HFF-Myc (cell line): Measurements from ENCODE around the gene KRTCAP2.

Experiments
- DNase-seq: peaks from one replicate; pipeline ENCODE4 v3.0.0-alpha.2; 2011; ENCODE audit warnings: low read depth; ENCODE audit errors: extremely low read depth
- H3K4me3 ChIP-seq: replicated peaks from 2 replicates; pipeline ENCODE4 v1.5.1; 2011; ENCODE audit warnings: low read depth, mild to moderate bottlenecking, control low read depth, low read length
- TF ChIP-seq, protein P1 (sequence below): IDR thresholded peaks from 2 replicates; pipeline ENCODE4 v1.5.1; 2012; ENCODE audit warnings: mild to moderate bottlenecking, low read depth, low read length, control low read depth; ENCODE audit errors: missing control alignments

The KRTCAP2 gene

DNA sequence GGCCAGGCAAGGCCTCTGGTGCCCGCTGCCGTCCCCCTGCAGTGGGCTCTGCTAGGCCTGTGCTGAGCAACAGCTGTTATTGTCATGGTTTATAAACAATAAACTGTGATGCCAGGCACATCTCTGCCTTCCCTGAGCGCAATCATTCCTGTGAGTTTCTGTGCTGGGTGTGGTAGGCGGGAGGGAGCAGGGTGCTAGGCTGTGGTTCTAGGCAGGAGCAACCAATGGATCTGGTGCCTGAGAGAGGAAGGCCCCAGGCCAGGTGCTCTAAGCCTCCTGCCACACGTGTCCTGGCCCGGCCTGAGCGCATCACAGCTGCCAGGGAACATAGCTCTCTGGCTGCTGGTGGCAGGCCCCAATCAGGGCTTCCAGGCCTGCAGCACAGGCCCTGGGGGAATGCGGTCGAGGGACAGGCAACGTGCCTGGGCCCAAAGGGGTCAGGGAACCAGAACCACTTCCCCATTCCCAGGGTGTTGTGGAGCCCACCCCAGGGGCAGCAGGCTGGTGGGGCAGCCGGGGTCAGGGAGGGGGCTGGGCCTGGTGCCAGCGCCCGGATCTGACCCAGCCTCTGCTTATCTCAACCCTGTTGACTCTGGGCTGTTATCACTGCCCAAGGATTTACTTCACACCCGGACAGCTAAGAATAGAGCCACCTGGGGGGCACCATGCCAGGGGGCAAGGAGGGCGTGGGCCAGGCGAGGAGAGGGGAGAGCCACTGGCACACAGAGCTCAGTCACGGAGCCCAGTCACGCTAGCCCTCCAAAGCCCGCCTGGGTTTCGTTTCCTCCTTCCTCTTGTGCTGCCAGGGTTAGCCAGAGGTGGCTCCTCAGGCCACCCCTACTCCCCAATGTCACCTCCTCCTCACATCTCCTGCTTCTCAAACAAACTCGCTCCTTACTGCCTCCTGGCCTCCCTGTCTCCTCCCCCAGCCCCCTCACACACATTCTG, 12.0 kb upstream of the KRTCAP2 start:
- no peak for DNase-seq
- TF ChIP-seq, protein P1, sequence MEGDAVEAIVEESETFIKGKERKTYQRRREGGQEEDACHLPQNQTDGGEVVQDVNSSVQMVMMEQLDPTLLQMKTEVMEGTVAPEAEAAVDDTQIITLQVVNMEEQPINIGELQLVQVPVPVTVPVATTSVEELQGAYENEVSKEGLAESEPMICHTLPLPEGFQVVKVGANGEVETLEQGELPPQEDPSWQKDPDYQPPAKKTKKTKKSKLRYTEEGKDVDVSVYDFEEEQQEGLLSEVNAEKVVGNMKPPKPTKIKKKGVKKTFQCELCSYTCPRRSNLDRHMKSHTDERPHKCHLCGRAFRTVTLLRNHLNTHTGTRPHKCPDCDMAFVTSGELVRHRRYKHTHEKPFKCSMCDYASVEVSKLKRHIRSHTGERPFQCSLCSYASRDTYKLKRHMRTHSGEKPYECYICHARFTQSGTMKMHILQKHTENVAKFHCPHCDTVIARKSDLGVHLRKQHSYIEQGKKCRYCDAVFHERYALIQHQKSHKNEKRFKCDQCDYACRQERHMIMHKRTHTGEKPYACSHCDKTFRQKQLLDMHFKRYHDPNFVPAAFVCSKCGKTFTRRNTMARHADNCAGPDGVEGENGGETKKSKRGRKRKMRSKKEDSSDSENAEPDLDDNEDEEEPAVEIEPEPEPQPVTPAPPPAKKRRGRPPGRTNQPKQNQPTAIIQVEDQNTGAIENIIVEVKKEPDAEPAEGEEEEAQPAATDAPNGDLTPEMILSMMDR, result no peak
- no peak overlapping the region for H3K4me3 ChIP-seq

DNA sequence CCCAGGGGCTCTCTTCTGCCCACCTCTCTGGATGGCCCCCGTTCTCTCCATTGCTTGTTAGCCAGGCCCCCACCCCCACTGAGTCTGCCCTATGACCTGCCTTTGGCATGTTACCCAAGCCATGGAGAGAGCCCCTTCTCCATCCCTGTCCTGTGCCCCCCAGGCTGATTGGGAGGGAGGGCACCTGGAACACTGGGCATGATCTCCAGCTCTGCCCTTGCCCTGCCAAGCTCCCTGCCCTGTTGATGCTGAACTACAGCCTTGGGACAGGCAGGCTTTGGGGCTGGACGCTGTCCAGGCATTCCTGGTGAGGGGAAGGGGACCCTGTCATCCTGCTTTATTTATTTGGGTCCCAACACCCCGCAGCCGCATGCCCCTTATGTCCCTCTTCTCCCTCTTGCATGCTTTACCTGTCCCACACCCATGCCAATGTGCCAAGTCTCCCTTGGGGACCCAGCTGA, 11.3 kb upstream of the KRTCAP2 start:
- TF ChIP-seq, protein P1, result no peak

DNA sequence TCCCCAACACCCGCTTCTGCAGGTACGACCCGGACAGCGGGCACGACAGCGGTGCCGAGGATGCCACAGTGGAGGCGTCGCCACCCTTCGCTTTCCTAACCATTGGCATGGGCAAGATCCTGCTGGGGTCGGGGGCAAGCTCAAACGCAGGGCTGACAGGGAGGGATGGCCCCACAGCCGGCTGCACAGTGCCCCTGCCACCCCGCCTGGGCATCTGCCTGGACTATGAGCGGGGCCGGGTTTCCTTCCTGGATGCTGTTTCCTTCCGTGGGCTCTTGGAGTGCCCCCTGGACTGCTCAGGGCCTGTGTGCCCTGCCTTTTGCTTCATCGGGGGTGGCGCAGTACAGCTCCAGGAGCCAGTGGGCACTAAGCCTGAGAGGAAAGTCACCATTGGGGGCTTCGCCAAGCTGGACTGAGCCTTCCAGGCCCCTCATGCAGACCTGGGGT, 10.7 kb upstream of the KRTCAP2 start:
- DNase-seq, result no peak
- H3K4me3 ChIP-seq, result no peak overlapping the region
- TF ChIP-seq, protein P1, result no peak

More for the DNA sequence above, 11.3 kb upstream of the KRTCAP2 start:
- no peak for DNase-seq
- no peak overlapping the region for H3K4me3 ChIP-seq

DNA sequence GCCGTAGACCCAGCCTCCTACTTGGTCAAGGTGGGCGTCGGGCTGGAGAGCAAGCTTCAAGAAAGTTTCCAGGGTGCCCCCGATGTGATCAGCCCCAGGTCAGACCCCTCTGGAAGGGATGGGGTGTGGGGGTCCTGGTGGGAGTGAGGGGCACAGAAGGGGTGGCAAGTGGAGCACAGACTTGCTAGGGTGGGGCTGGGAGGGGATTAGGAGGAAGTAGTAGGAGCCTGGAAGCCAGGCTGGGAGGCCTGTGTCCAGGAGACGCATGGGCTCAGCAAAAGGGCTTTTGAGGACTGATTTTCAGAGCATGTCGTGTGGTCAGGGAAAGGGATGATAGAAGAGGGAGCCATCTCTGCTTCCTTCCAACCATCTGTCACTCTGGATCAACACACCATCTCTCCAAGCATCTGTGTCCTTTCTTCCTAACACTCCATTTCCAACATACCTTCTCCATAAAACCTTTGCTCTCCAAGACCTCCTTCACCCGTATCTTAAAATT, 9.0 kb upstream of the KRTCAP2 start:
- TF ChIP-seq, protein P1, result no peak
- H3K4me3 ChIP-seq, result no peak overlapping the region
- DNase-seq, result no peak

DNA sequence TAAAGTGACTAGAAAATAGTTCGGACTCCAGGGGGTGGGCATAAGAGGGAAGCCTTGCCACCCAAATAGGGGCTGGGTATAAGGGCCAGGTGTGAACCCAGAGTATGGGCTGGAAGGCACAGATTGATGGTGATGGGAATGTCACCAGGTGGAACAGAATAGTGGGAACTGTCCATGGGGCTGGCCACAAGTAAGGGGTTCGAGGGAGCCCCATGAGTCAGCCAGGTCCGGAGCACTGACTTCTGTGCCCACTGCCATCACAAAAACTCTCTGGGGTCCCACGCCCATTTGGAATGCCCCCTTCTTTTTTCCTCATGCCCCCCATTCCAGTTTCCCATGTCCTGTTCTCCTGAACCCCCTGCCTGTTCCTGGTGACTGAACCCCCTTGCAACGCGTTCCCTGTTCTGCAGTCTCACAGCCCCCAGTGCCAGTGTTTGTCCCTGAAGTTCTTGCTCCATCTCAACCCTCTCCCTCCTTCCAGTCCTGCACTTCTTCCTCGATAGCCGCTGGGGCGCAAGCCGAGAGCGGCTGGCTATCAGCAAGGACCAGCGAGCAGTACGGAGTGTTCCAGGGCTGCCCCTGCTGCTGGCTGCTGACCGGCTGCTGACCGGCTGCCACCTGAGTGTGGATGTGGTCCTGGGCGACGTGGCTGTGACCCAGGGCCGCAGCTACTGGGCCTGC, 8.4 kb upstream of the KRTCAP2 start:
- no peak overlapping the region for H3K4me3 ChIP-seq
- no peak for DNase-seq
- TF ChIP-seq, protein P1, result no peak

DNA sequence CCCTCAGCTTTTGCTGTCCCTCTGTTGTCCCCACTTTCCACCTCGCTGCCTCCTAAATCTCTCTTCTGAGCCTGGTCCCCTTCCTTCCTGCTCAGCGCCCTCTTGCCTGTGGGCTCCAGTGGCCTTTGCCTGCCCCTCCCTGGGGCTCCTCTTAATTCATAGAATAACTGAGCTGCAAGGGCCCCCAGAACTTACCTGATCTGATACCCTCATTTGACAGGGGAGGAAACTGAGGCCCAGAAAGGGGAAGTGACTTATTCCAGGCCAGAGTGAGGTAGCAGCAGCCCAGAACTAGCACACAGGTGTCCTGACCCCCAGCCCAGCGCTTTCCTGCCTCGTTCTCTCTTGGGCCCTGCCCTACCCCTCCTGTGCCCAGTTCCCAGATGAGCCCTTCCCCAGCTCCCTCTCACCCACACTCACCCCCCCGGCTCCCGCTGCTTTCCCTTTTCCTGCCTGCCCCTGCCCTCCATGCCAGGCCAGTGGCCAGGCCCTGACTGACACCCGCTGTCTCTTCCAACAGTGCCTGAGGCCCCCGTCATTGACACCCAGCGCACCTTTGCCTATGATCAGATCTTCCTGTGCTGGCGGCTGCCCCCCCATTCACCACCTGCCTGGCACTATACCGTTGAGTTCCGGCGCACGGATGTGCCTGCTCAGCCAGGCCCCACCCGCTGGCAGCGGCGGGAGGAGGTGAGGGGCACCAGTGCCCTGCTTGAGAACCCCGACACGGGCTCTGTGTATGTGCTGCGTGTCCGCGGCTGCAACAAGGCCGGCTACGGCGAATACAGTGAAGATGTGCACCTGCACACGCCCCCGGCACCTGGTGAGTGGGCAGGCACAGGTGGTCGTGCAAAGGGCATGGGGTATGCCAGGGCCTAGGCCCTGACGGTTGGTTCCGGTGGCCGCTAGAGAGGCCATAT, 6.3 kb upstream of the KRTCAP2 start:
- DNase-seq, result no peak
- TF ChIP-seq, protein P1, result no peak
- H3K4me3 ChIP-seq, result no peak overlapping the region
